H1 (cell line): ENCODE data around the gene FGD4. TPM values are rescaled to one million over a fixed set of nuclear protein-coding genes. Genes with fewer than 3 reads are reported as not detected.

Experiments used
- CTCF ChIA-PET: fragments of 300-600 bp; sonication (Branson Sonifier 250); formaldehyde crosslinking; loops from one replicate; lab custom pipeline; 2021; ENCODE audit not compliant: partially characterized antibody; lab: Charles Lee
- POLR2A ChIA-PET: fragments of 300-600 bp; sonication (Branson Sonifier 250); formaldehyde crosslinking; loops from one replicate; lab custom pipeline; 2021; ENCODE audit warnings: inconsistent platforms; ENCODE audit not compliant: partially characterized antibody; lab: Charles Lee
- DNase-seq, 2 experiments: peaks; one replicate each; pipeline versions ENCODE4 v3.0.0 to v3.0.0-alpha.2; 2010 to 2022; ENCODE audit warnings: low spot score in 2 of 2, low read depth in 1 of 2, mixed read lengths in 1 of 2
- FAIRE-seq: peaks from 2 replicates; lab custom pipeline; 2011; peaks lifted over from hg19 to GRCh38; lab: Jason Lieb, UNC
- H2AFZ ChIP-seq: 2 replicates; pipeline ENCODE4 v1.8.1; 2012; ENCODE audit warnings: low read length, inconsistent platforms
- H2AK5ac ChIP-seq: 2 replicates; pipeline ENCODE4 v1.6.1; 2013; ENCODE audit warnings: low read depth, low read length
- H2BK120ac ChIP-seq: replicated peaks from 2 replicates; pipeline ENCODE3; 2013; ENCODE audit warnings: low read depth, low read length, inconsistent platforms
- H2BK12ac ChIP-seq: 2 replicates; pipeline ENCODE4 v1.6.1; 2013; ENCODE audit warnings: low read depth, low read length
- H2BK15ac ChIP-seq: 2 replicates; pipeline ENCODE4 v1.6.1; 2013; ENCODE audit warnings: low read length
- H2BK20ac ChIP-seq: 2 replicates; pipeline ENCODE4 v1.6.1; 2013; ENCODE audit warnings: low read length
- H2BK5ac ChIP-seq: 2 replicates; pipeline ENCODE4 v1.6.1; 2013; ENCODE audit warnings: low read depth, low read length
- H3K14ac ChIP-seq: 2 replicates; pipeline ENCODE4 v1.6.1; 2013; ENCODE audit warnings: inconsistent platforms; ENCODE audit not compliant: insufficient read length
- H3K18ac ChIP-seq: 2 replicates; pipeline ENCODE4 v1.6.1; 2013; ENCODE audit warnings: low read length; ENCODE audit errors: extremely low read depth
- H3K23ac ChIP-seq: 2 replicates; pipeline ENCODE4 v1.6.1; 2013; ENCODE audit warnings: inconsistent platforms; ENCODE audit not compliant: insufficient read length
- H3K23me2 ChIP-seq: 2 replicates; pipeline ENCODE4 v1.6.1; 2013; ENCODE audit warnings: low read depth, low read length
- H3K27ac ChIP-seq: 2 replicates; pipeline ENCODE4 v1.6.1; 2011; ENCODE audit warnings: low read depth, low read length, inconsistent platforms
- H3K27me3 ChIP-seq, 4 experiments: replicated peaks in 1 of 4; 1 replicate in 1 of 4; 2 replicates in 3 of 4; pipeline versions ENCODE4 v1.6.1 to v1.8.1; 2011 to 2013; ENCODE audit warnings: low read length in 3 of 4, mild to moderate bottlenecking in 3 of 4, inconsistent platforms in 2 of 4, mixed read lengths in 2 of 4, moderate library complexity in 1 of 4; ENCODE audit not compliant: control insufficient read depth in 3 of 4, insufficient read depth in 3 of 4; ENCODE audit errors: extremely low read depth in 1 of 4
- H3K36me3 ChIP-seq, 4 experiments: 2 replicates each; pipeline versions ENCODE4 v1.6.1 to v1.8.1; 2011 to 2013; ENCODE audit warnings: mild to moderate bottlenecking in 4 of 4, low read length in 3 of 4, moderate library complexity in 2 of 4, control low read depth in 1 of 4, inconsistent platforms in 1 of 4; ENCODE audit not compliant: insufficient read depth in 4 of 4, control insufficient read depth in 2 of 4
- H3K4ac ChIP-seq: replicated peaks from 2 replicates; pipeline ENCODE3; 2013; ENCODE audit warnings: low read length, low read depth, mixed read lengths, inconsistent platforms; ENCODE audit not compliant: insufficient read length
- H3K4me1 ChIP-seq, 4 experiments: replicated peaks in 1 of 4; 1 replicate in 1 of 4; 2 replicates in 3 of 4; pipeline versions ENCODE4 v1.6.1 to v1.8.1; 2011 to 2013; ENCODE audit warnings: low read length in 3 of 4, inconsistent platforms in 2 of 4, mixed read lengths in 1 of 4; ENCODE audit not compliant: insufficient read depth in 4 of 4, control insufficient read depth in 3 of 4
- H3K4me2 ChIP-seq, 2 experiments: 2 replicates each; pipeline versions ENCODE4 v1.6.1 to v1.8.1; 2011 to 2013; ENCODE audit warnings: low read depth in 2 of 2, low read length in 2 of 2, control low read depth in 1 of 2, inconsistent platforms in 1 of 2, mild to moderate bottlenecking in 1 of 2; ENCODE audit not compliant: insufficient read depth in 1 of 2
- H3K4me3 ChIP-seq, 4 experiments: fragments of 200-600, 300-600 bp in 1 of 4; sonication (generic), shearing (Covaris generic), sonication (Bioruptor Twin) in 1 of 4; 2 replicates each; pipeline versions ENCODE4 v1.5.1 to v1.8.1; 2011 to 2016; ENCODE audit warnings: low read length in 4 of 4, low read depth in 3 of 4, control low read depth in 2 of 4, inconsistent platforms in 2 of 4, mild to moderate bottlenecking in 2 of 4, mixed read lengths in 1 of 4, moderate library complexity in 1 of 4; ENCODE audit not compliant: insufficient read depth in 2 of 4; ENCODE audit errors: extremely low read depth in 1 of 4
- H3K56ac ChIP-seq: replicated peaks from 2 replicates; pipeline ENCODE3; 2013; ENCODE audit warnings: low read depth, mild to moderate bottlenecking, mixed read lengths, low read length, inconsistent platforms; ENCODE audit not compliant: insufficient read length
- H3K79me1 ChIP-seq: 2 replicates; pipeline ENCODE4 v1.6.1; 2013; ENCODE audit warnings: low read depth, low read length, control low read depth
- H3K79me2 ChIP-seq, 2 experiments: 2 replicates each; pipeline versions ENCODE4 v1.6.1 to v1.8.1; 2012 to 2013; ENCODE audit warnings: low read length in 2 of 2, mild to moderate bottlenecking in 2 of 2, inconsistent platforms in 1 of 2; ENCODE audit not compliant: insufficient read depth in 2 of 2, control insufficient read depth in 1 of 2
- H3K9ac ChIP-seq, 4 experiments: replicated peaks in 1 of 4; 1 replicate in 1 of 4; 2 replicates in 3 of 4; pipeline versions ENCODE4 v1.6.1 to v1.8.1; 2011 to 2013; ENCODE audit warnings: low read depth in 3 of 4, low read length in 3 of 4, control low read depth in 2 of 4, mild to moderate bottlenecking in 2 of 4, moderate library complexity in 2 of 4, inconsistent platforms in 1 of 4; ENCODE audit errors: extremely low read depth in 1 of 4
- H3K9me3 ChIP-seq, 2 experiments: 2 replicates each; pipeline versions ENCODE4 v1.6.1 to v1.8.1; 2012 to 2013; ENCODE audit warnings: mild to moderate bottlenecking in 2 of 2, moderate library complexity in 2 of 2, control low read depth in 1 of 2, inconsistent platforms in 1 of 2, low read depth in 1 of 2, low read length in 1 of 2, mixed read lengths in 1 of 2; ENCODE audit not compliant: insufficient read depth in 2 of 2
- H4K20me1 ChIP-seq, 2 experiments: replicated peaks in 1 of 2; 2 replicates each; pipeline versions ENCODE3 to v1.8.1; 2011 to 2013; ENCODE audit warnings: inconsistent platforms in 2 of 2, low read length in 2 of 2, mild to moderate bottlenecking in 1 of 2; ENCODE audit not compliant: insufficient read depth in 2 of 2, control insufficient read depth in 1 of 2
- H4K5ac ChIP-seq: 2 replicates; pipeline ENCODE4 v1.6.1; 2013; ENCODE audit warnings: low read length, low read depth, mixed read lengths, inconsistent platforms; ENCODE audit not compliant: insufficient read length
- H4K8ac ChIP-seq: 2 replicates; pipeline ENCODE4 v1.8.0; 2013; ENCODE audit warnings: mild to moderate bottlenecking, moderate library complexity, low read length, inconsistent platforms; ENCODE audit not compliant: insufficient read depth; ENCODE audit errors: extremely low read depth
- H4K91ac ChIP-seq: replicated peaks from 2 replicates; pipeline ENCODE3; 2013; ENCODE audit warnings: low read length, mixed read lengths, inconsistent platforms; ENCODE audit not compliant: insufficient read length
- ASH2L ChIP-seq: fragments of 200-600, 300-600 bp; sonication (generic); IDR thresholded peaks from one replicate; pipeline ENCODE4 v1.7.1; 2017; ENCODE audit warnings: low read length
- CBX8 ChIP-seq: fragments of 300-800, 300-1000 bp; sonication (generic); IDR thresholded peaks from 2 replicates; pipeline ENCODE4 v1.7.1; 2016; ENCODE audit warnings: low read depth, low read length, borderline replicate concordance
- CTBP2 ChIP-seq: IDR thresholded peaks from 2 replicates; pipeline ENCODE4 v1.7.0; 2011; ENCODE audit warnings: borderline replicate concordance, mild to moderate bottlenecking, moderate library complexity, mixed read lengths, low read length; ENCODE audit not compliant: insufficient read depth, insufficient read length
- EP300 ChIP-seq, 2 experiments: IDR thresholded peaks; 1 replicate in 1 of 2; 2 replicates in 1 of 2; pipeline ENCODE4 v1.6.1; 2011 to 2012; ENCODE audit warnings: low read depth in 2 of 2, low read length in 2 of 2, mild to moderate bottlenecking in 2 of 2, borderline replicate concordance in 1 of 2, inconsistent platforms in 1 of 2, moderate library complexity in 1 of 2
- KDM5A ChIP-seq: fragments of 200-600 bp; IDR thresholded peaks from 2 replicates; pipeline ENCODE4 v1.7.1; 2012; ENCODE audit warnings: mild to moderate bottlenecking, low read length, inconsistent platforms, mixed read lengths
- MAX ChIP-seq: IDR thresholded peaks from 2 replicates; pipeline ENCODE4 v1.6.1; 2012; ENCODE audit warnings: inconsistent platforms
- NRF1 ChIP-seq: IDR thresholded peaks from 2 replicates; pipeline ENCODE4 v1.6.1; 2011; ENCODE audit warnings: mild to moderate bottlenecking, low read depth, low read length, improper control_type of control experiment
- RAD21 ChIP-seq, 2 experiments: IDR thresholded peaks in 1 of 2; conservative IDR thresholded peaks in 1 of 2; 2 replicates each; pipeline ENCODE4 v1.6.1; 2011; ENCODE audit warnings: low read depth in 2 of 2, low read length in 2 of 2, improper control_type of control experiment in 1 of 2, inconsistent platforms in 1 of 2, mild to moderate bottlenecking in 1 of 2, moderate library complexity in 1 of 2
- RBBP5 ChIP-seq: IDR thresholded peaks from 2 replicates; pipeline ENCODE4 v1.7.1; 2012; ENCODE audit warnings: low read depth, mild to moderate bottlenecking, inconsistent platforms, low read length, moderate library complexity, borderline replicate concordance
- SIRT6 ChIP-seq: IDR thresholded peaks from one replicate; pipeline ENCODE4 v1.7.1; 2012; ENCODE audit warnings: low read length, inconsistent platforms
- SIX5 ChIP-seq: IDR thresholded peaks from 2 replicates; pipeline ENCODE4 v1.6.1; 2011; ENCODE audit warnings: mild to moderate bottlenecking, low read depth, low read length
- SP2 ChIP-seq: IDR thresholded peaks from 2 replicates; pipeline ENCODE4 v1.6.1; 2012; ENCODE audit warnings: mild to moderate bottlenecking, low read length, inconsistent platforms
- WGBS, 2 experiments: shearing (Covaris generic) in 1 of 2; methylation state at CpG; one replicate each; pipeline versions ENCODE4 v1.1.6 to v1.1.7; 2013 to 2015; ENCODE audit warnings: low lambda C conversion rate in 2 of 2, mixed read lengths in 2 of 2, inconsistent platforms in 1 of 2, low coverage in 1 of 2, missing lambda C conversion rate in 1 of 2; ENCODE audit not compliant: insufficient replicate concordance in 2 of 2, insufficient coverage in 1 of 2, insufficient read length in 1 of 2; ENCODE audit errors: extremely low coverage in 1 of 2, missing lambda C conversion rate in 1 of 2; 5-methylcytosine and 5-hydroxymethylcytosine counted together
- polyA plus RNA-seq, 7 experiments: library from polyadenylated mRNA; depleted of rRNA in 3 of 7; stranded (reverse) in 5 of 7; unstranded in 2 of 7; fragments of >200 nt in 5 of 7; fragments of 200-250 nt in 2 of 7; gene quantifications; 1 replicate in 5 of 7; 2 replicates in 1 of 7; 4 replicates in 1 of 7; pipeline versions ENCODE4 v1.2.1 to v1.2.3, GENCODE V29; 2011 to 2013; ENCODE audit warnings: missing spikeins in 2 of 7, mixed read lengths in 2 of 7
- total RNA-seq: library from RNA; stranded (reverse); fragmentation: NEBNext Ultra II Directional; extraction: Animal tissue kit (Norgen Biotek cat#: 25700); gene quantifications from 2 replicates; pipeline ENCODE4 v1.2.1, GENCODE V29; 2021

FGD4 gene
- total and polyA plus RNA-seq, 2 of the 8 experiments (the other 6 are each of a cell fraction or from before 2014, with no cell fraction given) = 8.5 to 48.2 TPM

- H3K14ac ChIP-seq = no peak overlapping the region
- no peaks in the 10 kb centered on the region; a peak in 1 of 8 replicates for H3K36me3 ChIP-seq
- H3K23me2 ChIP-seq = no peaks in the 10 kb centered on the region
- H2BK20ac ChIP-seq = no peak overlapping the region
- H3K18ac ChIP-seq = no peak overlapping the region
- ChIA-PET POLR2A (interaction anchor here (0.6 kb wide), 2 partner anchors 248 to 438 kb away, joined by 3 read pairs; no protein-coding TSS in a partner anchor), CTCF (interaction anchor here (1.0 to 1.2 kb wide), 3 partner anchors 21 to 195 kb away, joined by 3 to 4 read pairs (median 4); no protein-coding TSS in a partner anchor)
- H2AFZ ChIP-seq = no peak overlapping the region
- H3K23ac ChIP-seq = no peak overlapping the region
- no peak overlapping the region for H2BK120ac ChIP-seq
- H2BK12ac ChIP-seq = no peak overlapping the region
- WGBS, 2 experiments = 88% methylated on average over 5 of the region's 5 CpGs; no CpG with 5 or more reads in 1 of the 2 experiments
- no peak overlapping the region for H4K91ac ChIP-seq
- no peak overlapping the region for H3K56ac ChIP-seq
- H3K9me3 ChIP-seq = no peaks in the 10 kb centered on the region
- H4K20me1 ChIP-seq = no peaks in the 10 kb centered on the region
- no peaks in the 10 kb centered on the region for H3K79me2 ChIP-seq
- H2BK15ac ChIP-seq = no peak overlapping the region
- H4K8ac ChIP-seq = no peak overlapping the region
- H3K4ac ChIP-seq = no peak overlapping the region
- H4K5ac ChIP-seq = no peak overlapping the region
- no peak overlapping the region for H3K4me2 ChIP-seq
- H3K27ac ChIP-seq = no peak overlapping the region
- no peak overlapping the region for H2AK5ac ChIP-seq
- DNase-seq (no peak), FAIRE-seq (no peak)
- no peaks in the 10 kb centered on the region for H3K79me1 ChIP-seq
- H3K9ac ChIP-seq = no peak overlapping the region
- no peaks in the 10 kb centered on the region for H3K27me3 ChIP-seq
- no peak overlapping the region for H2BK5ac ChIP-seq
- no peaks in the 10 kb centered on the region for H3K4me1 ChIP-seq
- H3K4me3 ChIP-seq = no peak overlapping the region
- TF ChIP-seq NRF1 = no peak
- no peak for TF ChIP-seq CTBP2
- no peak for TF ChIP-seq CBX8
- TF ChIP-seq EP300 (IDR thresholded peaks at IDR 0.05; ENCODE audit: borderline replicate concordance in 1 of 2, low read depth in 2 of 2, low read length in 2 of 2) = no peak
- no peak for TF ChIP-seq RBBP5
- TF ChIP-seq KDM5A = no peak
- no peak for TF ChIP-seq SIRT6
- no peak for TF ChIP-seq ASH2L
- TF ChIP-seq SIX5 = no peak
- TF ChIP-seq RAD21 (IDR thresholded peaks at IDR 0.05 in 1 of 2, conservative IDR thresholded peaks at IDR 0.05 in 1 of 2; ENCODE audit: low read depth in 2 of 2, low read length in 2 of 2) = no peak
- no peak for TF ChIP-seq SP2
- no peak for TF ChIP-seq MAX
Observed at GRCh38 chr12:32651151-32651955, 252.0 kb downstream of the FGD4 start.
